ENCODE data around the gene DALRD3.

- no peak for TF ChIP-seq CTCF (conservative IDR thresholded peaks at IDR 0.05)
- TF ChIP-seq ZFX (IDR thresholded peaks at IDR 0.05), result no peak
Measured at GRCh38 chr3:49032646-49033304, 14.4 kb upstream of the DALRD3 start.
